Measurements from ENCODE around the gene TBX1.

The TBX1 gene

DNA sequence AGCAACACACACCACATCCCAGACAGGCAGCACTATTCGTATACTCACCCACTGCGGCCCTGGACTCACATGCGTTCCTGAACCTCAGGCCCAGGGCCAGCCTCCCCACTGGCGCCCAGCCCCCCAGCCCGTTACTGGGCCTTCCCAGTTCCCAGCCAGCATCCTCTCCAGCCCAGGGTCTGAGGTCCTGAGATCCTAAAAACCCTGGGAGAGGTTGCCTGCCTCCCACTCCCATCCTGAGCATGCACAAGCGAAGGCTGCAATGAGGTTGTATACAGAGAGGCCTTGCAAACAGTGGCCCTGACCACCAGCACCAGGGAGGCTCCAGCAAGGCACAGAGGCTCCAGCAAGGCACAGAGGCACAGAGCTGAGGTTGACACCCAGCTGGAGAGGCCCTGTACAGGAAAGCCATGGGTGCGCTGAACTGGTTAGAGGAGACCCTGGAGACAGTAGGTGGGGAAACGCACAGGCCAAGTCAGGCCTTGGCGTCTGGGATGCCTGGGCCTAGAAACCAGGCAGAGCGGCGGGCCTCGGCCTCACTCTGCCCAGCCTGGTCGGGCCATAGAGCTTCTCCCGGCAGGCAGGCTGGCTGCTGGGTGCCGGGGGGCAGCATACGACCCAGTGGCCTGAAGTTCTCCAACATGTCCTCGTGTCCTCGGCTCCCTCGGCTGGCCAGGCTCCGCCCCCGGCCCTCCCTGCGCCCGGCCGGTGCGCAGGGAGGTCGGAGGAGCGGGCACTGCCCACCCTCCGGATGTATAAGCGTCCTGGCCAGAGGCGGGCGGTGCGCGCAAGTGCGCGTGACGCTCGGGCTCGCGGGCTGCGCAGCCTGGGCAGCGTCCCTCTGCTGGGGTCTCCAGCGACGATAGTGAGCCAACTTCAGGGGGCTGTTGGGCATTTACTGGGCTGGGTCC, 2.3 kb upstream of the TBX1 start:
- Histone ChIP-seq H3K4me1 (ENCODE audit: control insufficient read depth, low read depth, low read length) (peaks cover 13% of the 10 kb centered on the region), H3K36me3 (ENCODE audit: control insufficient read depth, low read depth, low read length) (no peaks in the 10 kb centered on the region), H3K9ac (ENCODE audit: low read length) (no peak overlapping the region), H3K27ac (ENCODE audit: low read length) (no peak overlapping the region), H3K4me3 (ENCODE audit: low read length) (no peak overlapping the region), H3K9me3 (ENCODE audit: control insufficient read depth, low read depth, low read length) (no peaks in the 10 kb centered on the region), H3K27me3 (ENCODE audit: control insufficient read depth, insufficient read depth, low read length) (peaks cover 95% of the 10 kb centered on the region)

DNA sequence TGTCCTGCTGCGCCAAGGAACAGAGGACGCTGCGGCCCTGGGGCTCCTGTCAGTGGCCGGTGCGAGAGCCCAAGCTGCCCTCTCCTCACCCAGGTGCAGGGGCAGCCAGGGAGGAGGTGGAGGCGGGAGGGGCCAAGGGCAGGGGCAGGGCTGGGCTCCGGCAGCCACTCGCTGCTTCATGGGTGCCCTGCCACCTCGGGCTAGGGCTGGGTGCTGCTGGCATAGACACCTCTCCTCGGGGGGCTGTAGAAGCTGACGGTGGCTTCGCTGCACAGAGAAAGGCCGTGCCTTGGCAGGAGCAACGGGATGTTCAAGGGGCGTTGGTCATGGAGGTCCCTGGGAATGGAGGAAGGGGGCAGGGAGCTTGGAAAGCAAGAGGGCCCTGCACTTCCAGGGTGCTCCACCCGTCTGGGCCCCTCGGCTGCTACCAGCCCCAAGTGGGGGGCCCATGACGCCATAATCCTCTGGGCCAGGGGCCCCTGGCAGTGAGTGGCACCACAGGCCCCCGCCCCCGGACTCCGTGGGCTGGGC, 1.6 kb upstream of the TBX1 start:
- Histone ChIP-seq H3K27ac (ENCODE audit: low read length) (no peak overlapping the region), H3K36me3 (ENCODE audit: control insufficient read depth, low read depth, low read length) (no peaks in the 10 kb centered on the region), H3K4me3 (ENCODE audit: low read length) (no peak overlapping the region), H3K9me3 (ENCODE audit: control insufficient read depth, low read depth, low read length) (no peaks in the 10 kb centered on the region), H3K4me1 (ENCODE audit: control insufficient read depth, low read depth, low read length) (peaks cover 13% of the 10 kb centered on the region), H3K27me3 (ENCODE audit: control insufficient read depth, insufficient read depth, low read length) (peaks cover 95% of the 10 kb centered on the region), H3K9ac (ENCODE audit: low read length) (no peak overlapping the region)

DNA sequence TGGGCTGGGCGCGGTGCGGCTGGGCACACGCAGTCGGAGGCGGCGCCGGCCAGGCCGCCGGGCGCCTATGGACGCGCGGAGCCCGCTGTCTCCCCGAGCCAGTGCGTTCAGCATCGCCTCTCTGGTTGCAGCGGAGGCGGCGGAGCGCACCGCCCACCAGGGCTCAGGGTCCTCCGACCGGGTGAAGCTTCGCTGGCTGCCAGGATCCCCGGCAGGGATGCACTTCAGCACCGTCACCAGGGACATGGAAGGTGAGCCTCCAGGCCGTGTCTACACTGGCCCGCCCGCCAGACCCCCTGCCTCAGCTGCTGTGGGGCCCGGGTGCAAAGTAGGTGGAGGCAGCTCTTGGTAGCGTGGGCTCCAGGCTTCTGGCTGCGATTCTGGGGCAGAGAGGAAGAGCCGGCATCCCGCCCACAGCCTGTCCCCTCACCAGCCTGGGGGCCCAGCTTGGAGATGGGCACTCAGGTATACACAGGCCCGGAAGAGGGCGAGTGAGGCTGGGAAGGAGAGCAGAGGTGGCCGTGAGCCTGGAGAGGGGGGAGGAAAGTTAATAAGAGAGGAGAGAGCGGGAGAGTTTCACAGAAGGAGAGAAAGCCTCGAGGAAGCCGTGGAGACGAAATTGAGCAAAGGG, 1.0 kb upstream of the TBX1 start:
- Histone ChIP-seq H3K4me3 (ENCODE audit: low read length) (no peak overlapping the region), H3K9me3 (ENCODE audit: control insufficient read depth, low read depth, low read length) (no peaks in the 10 kb centered on the region), H3K36me3 (ENCODE audit: control insufficient read depth, low read depth, low read length) (no peaks in the 10 kb centered on the region), H3K27me3 (ENCODE audit: control insufficient read depth, insufficient read depth, low read length) (peaks cover 95% of the 10 kb centered on the region), H3K27ac (ENCODE audit: low read length) (no peak overlapping the region), H3K4me1 (ENCODE audit: control insufficient read depth, low read depth, low read length) (peaks cover 14% of the 10 kb centered on the region), H3K9ac (ENCODE audit: low read length) (no peak overlapping the region)

DNA sequence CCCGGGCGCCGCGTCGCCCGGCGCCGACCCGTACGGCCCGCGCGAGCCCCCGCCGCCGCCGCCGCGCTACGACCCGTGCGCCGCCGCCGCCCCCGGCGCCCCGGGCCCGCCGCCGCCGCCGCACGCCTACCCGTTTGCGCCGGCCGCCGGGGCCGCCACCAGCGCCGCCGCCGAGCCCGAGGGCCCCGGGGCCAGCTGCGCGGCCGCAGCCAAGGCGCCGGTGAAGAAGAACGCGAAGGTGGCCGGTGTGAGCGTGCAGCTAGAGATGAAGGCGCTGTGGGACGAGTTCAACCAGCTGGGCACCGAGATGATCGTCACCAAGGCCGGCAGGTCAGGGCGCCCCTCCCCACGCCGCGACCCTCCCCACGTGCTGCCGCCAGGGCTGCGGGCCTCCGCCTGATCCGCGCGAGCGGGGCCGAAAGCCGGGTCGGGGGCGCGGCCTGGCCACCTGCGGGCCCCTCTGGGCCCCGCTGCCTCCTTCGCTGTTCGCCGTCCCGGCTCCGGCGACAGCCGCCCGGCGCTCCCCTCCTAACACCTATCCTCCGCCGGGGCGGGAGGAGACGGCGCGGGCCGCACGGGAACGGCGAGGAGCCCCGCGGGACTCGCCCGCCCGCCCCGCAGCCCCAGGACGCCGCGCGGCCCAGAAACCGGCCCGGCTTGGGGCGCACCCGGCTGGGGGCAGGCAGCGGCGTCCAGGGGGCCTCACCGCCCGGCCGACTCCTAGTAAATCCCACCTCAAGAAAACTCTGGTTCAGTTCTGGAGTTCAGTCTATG, 560 bp downstream of the TBX1 start:
- peaks cover 95% of the 10 kb centered on the region for H3K27me3 ChIP-seq (ENCODE audit: control insufficient read depth, insufficient read depth, low read length)
- no peak overlapping the region for H3K27ac ChIP-seq (ENCODE audit: low read length)
- no peak overlapping the region for H3K9ac ChIP-seq (ENCODE audit: low read length)
- no peaks in the 10 kb centered on the region for H3K9me3 ChIP-seq (ENCODE audit: control insufficient read depth, low read depth, low read length)
- H3K36me3 ChIP-seq (ENCODE audit: control insufficient read depth, low read depth, low read length) = no peaks in the 10 kb centered on the region
- H3K4me3 ChIP-seq (ENCODE audit: low read length) = no peak overlapping the region
- H3K4me1 ChIP-seq (ENCODE audit: control insufficient read depth, low read depth, low read length) = peaks cover 20% of the 10 kb centered on the region

DNA sequence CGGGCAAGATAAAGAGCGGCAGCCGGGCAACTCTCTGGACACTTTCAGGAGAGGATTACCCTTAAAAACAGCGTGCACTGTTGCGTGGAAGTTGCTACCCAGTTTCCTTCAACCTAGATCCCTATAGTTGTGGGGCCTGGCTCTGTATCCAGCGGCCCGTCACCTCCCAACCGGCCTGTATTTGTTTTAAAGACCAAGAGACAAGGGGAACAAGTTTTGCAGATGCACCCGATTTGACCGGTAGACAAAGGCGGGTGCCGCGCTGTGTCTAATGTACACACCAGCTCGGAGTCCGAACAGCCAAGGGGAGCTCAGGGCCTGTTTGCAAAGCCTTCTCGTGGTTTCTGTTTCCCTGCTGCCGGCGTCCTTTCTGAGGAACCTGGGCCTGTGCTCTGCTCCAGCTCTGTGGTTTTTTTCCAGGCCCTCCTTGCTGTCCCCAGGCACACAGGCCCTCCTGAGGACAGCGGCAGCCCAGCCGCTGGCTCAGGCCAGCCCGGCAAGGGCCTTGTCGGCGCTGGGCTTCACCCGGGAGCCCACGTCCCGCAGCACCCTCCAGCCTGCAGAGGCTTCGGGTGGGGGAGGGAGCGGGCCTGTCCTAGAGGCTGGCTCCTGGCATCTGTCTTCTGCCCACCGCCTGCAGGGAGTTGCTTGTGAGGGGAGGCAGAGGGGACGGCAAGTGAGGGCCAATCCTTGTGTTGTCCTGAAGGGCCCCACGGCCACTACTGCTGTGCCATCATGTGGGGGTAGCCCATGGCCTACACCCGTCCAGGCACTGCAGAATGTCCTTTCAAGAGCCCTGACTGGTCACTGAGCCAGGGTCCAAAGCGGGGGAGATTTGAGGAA, 1.4 kb downstream of the TBX1 start:
- peaks cover 95% of the 10 kb centered on the region for H3K27me3 ChIP-seq (ENCODE audit: control insufficient read depth, insufficient read depth, low read length)
- H3K36me3 ChIP-seq (ENCODE audit: control insufficient read depth, low read depth, low read length) = no peaks in the 10 kb centered on the region
- no peak overlapping the region for H3K9ac ChIP-seq (ENCODE audit: low read length)
- H3K9me3 ChIP-seq (ENCODE audit: control insufficient read depth, low read depth, low read length) = no peaks in the 10 kb centered on the region
- no peak overlapping the region for H3K27ac ChIP-seq (ENCODE audit: low read length)
- H3K4me1 ChIP-seq (ENCODE audit: control insufficient read depth, low read depth, low read length) = peaks cover 20% of the 10 kb centered on the region
- no peak overlapping the region for H3K4me3 ChIP-seq (ENCODE audit: low read length)

DNA sequence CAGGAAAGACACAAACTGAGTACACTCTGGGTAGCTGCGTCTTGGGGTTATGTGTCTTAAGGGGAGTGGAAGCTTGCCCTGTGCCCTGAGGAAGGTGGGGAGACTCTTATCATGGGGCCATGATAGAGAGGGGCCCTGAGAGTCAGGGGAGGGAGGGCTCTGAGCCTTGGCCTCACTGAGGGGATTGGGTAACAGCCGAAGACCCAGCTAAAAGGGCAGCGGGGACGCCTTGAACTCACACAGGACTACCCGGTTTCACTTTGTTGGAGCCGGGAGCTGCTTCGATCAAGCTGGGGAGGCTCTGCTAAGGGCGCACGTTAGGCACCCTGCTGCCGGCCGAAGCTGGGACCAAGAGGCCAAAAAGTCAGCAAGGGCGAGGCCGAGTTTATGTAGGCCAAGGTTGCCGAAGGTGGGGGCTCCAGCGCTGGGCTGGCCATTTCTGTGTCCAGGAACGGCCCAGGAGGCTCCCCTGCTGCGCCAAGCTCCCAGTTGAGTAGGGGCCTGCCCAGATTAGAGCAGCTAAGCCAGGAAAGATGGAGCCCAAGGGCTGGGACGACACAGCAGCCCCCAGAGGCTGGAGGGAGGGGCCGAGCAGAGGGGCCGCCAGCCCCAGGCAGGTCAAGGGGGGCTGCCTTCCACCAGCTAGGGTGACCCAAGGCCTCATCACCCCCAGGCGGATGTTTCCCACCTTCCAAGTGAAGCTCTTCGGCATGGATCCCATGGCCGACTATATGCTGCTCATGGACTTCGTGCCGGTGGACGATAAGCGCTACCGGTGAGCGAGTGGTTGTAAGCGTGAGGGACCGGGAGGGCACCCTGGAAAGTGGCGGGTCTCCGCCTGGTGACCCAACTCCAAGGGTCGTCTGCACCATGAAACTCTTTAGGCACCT, 2.2 kb downstream of the TBX1 start:
- Histone ChIP-seq H3K36me3 (ENCODE audit: control insufficient read depth, low read depth, low read length) (no peaks in the 10 kb centered on the region), H3K9ac (ENCODE audit: low read length) (no peak overlapping the region), H3K27ac (ENCODE audit: low read length) (no peak overlapping the region), H3K4me1 (ENCODE audit: control insufficient read depth, low read depth, low read length) (peaks cover 23% of the 10 kb centered on the region), H3K4me3 (ENCODE audit: low read length) (no peak overlapping the region), H3K9me3 (ENCODE audit: control insufficient read depth, low read depth, low read length) (no peaks in the 10 kb centered on the region), H3K27me3 (ENCODE audit: control insufficient read depth, insufficient read depth, low read length) (peaks cover 95% of the 10 kb centered on the region)

DNA sequence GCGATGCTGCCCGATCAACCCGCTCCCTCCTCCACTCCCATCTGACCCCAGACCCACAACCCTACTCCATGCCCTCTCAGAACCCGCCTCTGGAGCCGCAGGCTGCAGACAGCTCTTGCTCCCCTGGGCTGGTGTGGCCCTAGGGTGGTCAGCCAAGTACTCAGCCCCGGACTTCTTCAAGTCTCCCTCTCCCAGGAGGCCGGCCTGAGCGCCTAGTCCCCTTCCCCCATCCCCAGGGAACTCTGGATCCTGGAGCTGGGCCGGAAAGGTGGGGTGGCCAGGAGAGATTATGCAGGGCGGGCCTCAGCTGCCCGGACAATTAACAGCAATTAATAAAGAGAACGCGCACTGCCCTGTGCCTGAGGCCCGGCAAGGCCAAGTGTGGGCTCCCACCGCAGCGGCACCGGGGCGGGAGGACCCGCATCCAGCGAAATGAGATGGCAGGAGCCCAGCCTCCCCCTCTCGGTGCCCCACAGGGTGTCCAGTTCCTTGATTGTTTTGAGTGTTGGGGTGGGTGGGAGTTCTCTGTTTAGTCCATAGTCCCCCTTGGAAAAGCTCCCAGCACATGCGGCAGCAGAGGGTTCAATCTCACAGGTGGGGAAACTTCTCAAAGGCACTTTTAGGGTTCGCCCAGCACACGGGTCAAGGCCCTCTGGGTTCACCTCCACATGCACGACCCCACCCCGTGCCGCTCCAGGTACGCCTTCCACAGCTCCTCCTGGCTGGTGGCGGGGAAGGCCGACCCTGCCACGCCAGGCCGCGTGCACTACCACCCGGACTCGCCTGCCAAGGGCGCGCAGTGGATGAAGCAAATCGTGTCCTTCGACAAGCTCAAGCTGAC, 3.1 kb downstream of the TBX1 start:
- H3K27ac ChIP-seq (ENCODE audit: low read length) = no peak overlapping the region
- H3K9me3 ChIP-seq (ENCODE audit: control insufficient read depth, low read depth, low read length) = no peaks in the 10 kb centered on the region
- H3K27me3 ChIP-seq (ENCODE audit: control insufficient read depth, insufficient read depth, low read length) = peaks cover 95% of the 10 kb centered on the region
- no peak overlapping the region for H3K4me3 ChIP-seq (ENCODE audit: low read length)
- peaks cover 27% of the 10 kb centered on the region for H3K4me1 ChIP-seq (ENCODE audit: control insufficient read depth, low read depth, low read length)
- no peak overlapping the region for H3K9ac ChIP-seq (ENCODE audit: low read length)
- no peaks in the 10 kb centered on the region for H3K36me3 ChIP-seq (ENCODE audit: control insufficient read depth, low read depth, low read length)

DNA sequence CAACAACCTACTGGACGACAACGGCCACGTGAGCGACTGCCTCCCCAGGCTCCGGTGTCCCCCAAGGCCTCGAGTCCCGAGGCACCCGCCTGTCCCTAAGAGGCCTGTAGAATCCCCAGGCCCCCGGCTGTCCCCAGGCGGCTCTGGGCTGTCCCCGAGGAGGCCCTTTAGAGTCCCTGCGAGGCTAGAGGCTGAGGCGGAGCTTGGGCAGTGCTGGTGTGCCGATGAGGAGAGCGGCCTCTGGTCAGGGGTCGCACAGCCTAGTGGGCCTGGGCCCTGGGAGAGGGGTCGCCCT, 3.7 kb downstream of the TBX1 start:
- peaks cover 95% of the 10 kb centered on the region for H3K27me3 ChIP-seq (ENCODE audit: control insufficient read depth, insufficient read depth, low read length)
- no peaks in the 10 kb centered on the region for H3K9me3 ChIP-seq (ENCODE audit: control insufficient read depth, low read depth, low read length)

DNA sequence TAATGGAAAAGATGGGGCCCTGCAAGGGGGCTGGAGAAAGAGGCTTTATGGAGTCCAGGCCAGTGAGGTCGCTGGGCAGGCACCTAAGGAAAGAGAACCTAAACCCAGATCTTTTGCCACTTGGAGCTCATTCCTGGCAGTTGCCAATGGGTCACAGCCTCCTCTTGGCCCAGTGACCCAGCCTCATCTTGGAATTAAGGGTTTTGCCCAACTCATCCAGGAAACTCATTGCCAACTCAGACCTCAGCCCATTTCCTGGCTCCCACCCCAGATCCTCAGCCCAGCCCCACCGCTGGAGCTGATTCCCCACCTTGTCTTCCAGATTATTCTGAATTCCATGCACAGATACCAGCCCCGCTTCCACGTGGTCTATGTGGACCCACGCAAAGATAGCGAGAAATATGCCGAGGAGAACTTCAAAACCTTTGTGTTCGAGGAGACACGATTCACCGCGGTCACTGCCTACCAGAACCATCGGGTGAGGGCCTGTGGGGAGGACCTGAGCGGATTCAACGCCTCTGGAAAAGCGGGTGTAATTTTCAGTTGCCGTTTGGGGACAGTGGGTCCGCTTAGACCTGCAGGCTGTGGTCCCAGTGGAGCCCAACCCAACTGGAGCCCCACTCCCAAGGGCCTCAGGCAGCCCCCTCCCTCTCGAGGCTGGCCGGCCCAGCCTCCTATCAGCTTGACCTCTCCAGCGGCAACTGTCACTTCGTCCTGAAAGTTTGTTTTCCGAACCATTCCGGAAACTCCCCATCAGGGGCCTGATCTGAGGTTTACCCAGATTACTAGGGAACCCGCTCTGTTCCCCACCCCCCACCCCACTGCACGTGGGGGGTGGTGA, 4.3 kb downstream of the TBX1 start:
- Histone ChIP-seq H3K27me3 (ENCODE audit: control insufficient read depth, insufficient read depth, low read length) (peaks cover 95% of the 10 kb centered on the region), H3K4me3 (ENCODE audit: low read length) (peak overlapping the region; percentile 22), H3K9ac (ENCODE audit: low read length) (no peak overlapping the region), H3K27ac (ENCODE audit: low read length) (no peak overlapping the region), H3K4me1 (ENCODE audit: control insufficient read depth, low read depth, low read length) (peaks cover 27% of the 10 kb centered on the region), H3K9me3 (ENCODE audit: control insufficient read depth, low read depth, low read length) (no peaks in the 10 kb centered on the region), H3K36me3 (ENCODE audit: control insufficient read depth, low read depth, low read length) (no peaks in the 10 kb centered on the region)

More for the DNA sequence above, 3.7 kb downstream of the TBX1 start:
- Histone ChIP-seq H3K27ac (ENCODE audit: low read length) (no peak overlapping the region), H3K9ac (ENCODE audit: low read length) (no peak overlapping the region), H3K4me3 (ENCODE audit: low read length) (no peak overlapping the region), H3K4me1 (ENCODE audit: control insufficient read depth, low read depth, low read length) (peaks cover 27% of the 10 kb centered on the region), H3K36me3 (ENCODE audit: control insufficient read depth, low read depth, low read length) (no peaks in the 10 kb centered on the region)

All from iPS-18a (cell line).